Parathyroid adenoma (tissue), 2 donors: ENCODE measurements around the gene SUGP1.
A peak's percentile ranks its signal among the peaks of the same experiment; 100 is the strongest.

Experiments used
- H2AFZ ChIP-seq: fragments of 300-600 bp; sonication (generic); one replicate; pipeline ENCODE4 v1.7.0; 2017; ENCODE audit warnings: antibody characterized with exemption, mild to moderate bottlenecking
- H3K27ac ChIP-seq: fragments of 300-600 bp; sonication (generic); one replicate; pipeline ENCODE4 v1.7.0; 2017
- H3K27me3 ChIP-seq: fragments of 300-600 bp; sonication (generic); one replicate; pipeline ENCODE4 v1.7.0; 2017; ENCODE audit warnings: low read length; ENCODE audit not compliant: control insufficient read depth, insufficient read depth
- H3K36me3 ChIP-seq: fragments of 300-600 bp; sonication (generic); one replicate; pipeline ENCODE4 v1.7.0; 2017; ENCODE audit warnings: low read length; ENCODE audit not compliant: control insufficient read depth, insufficient read depth
- H3K4me1 ChIP-seq: fragments of 300-600 bp; sonication (generic); one replicate; pipeline ENCODE4 v1.7.0; 2017; ENCODE audit warnings: control low read depth
- H3K4me2 ChIP-seq: fragments of 300-600 bp; sonication (generic); one replicate; pipeline ENCODE4 v1.7.0; 2017; ENCODE audit warnings: low read length
- H3K4me3 ChIP-seq: fragments of 300-600 bp; sonication (generic); one replicate; pipeline ENCODE4 v1.7.0; 2017; ENCODE audit warnings: low read depth, low read length
- H3K79me2 ChIP-seq: fragments of 300-600 bp; sonication (generic); one replicate; pipeline ENCODE4 v1.7.0; 2017; ENCODE audit warnings: control low read depth
- H3K9ac ChIP-seq: fragments of 300-600 bp; sonication (generic); one replicate; pipeline ENCODE4 v1.7.0; 2017; ENCODE audit warnings: mild to moderate bottlenecking
- H3K9me3 ChIP-seq: fragments of 300-600 bp; sonication (generic); one replicate; pipeline ENCODE4 v1.7.0; 2017; ENCODE audit warnings: low read length; ENCODE audit not compliant: control insufficient read depth
- CTCF ChIP-seq: fragments of 300-600 bp; sonication (generic); IDR thresholded peaks from one replicate; pipeline ENCODE4 v1.7.0; 2017; ENCODE audit warnings: antibody characterized with exemption, mild to moderate bottlenecking
- donor health status: primary hyperparathyroidism.

The SUGP1 gene

GRCh38 chr19:19342086-19343015, 22.0 kb upstream of the SUGP1 start:
- Histone ChIP-seq H3K9ac (no peak overlapping the region), H3K9me3 (no peaks in the 10 kb centered on the region)

GRCh38 chr19:19341026-19341425, 20.7 kb upstream of the SUGP1 start:
- no peak overlapping the region for H2AFZ ChIP-seq
- H3K27ac ChIP-seq = no peak overlapping the region
- H3K4me3 ChIP-seq = no peak overlapping the region
- no peaks in the 10 kb centered on the region for H3K27me3 ChIP-seq
- TF ChIP-seq CTCF = no peak
- peaks cover 39% of the 10 kb centered on the region for H3K79me2 ChIP-seq
- H3K36me3 ChIP-seq = no peaks in the 10 kb centered on the region
- no peaks in the 10 kb centered on the region for H3K4me1 ChIP-seq
- H3K9me3 ChIP-seq = no peaks in the 10 kb centered on the region
- no peak overlapping the region for H3K9ac ChIP-seq
- no peak overlapping the region for H3K4me2 ChIP-seq

More at GRCh38 chr19:19342086-19343015, 22.0 kb upstream of the SUGP1 start:
- H3K79me2 ChIP-seq = peaks cover 29% of the 10 kb centered on the region
- H3K4me3 ChIP-seq = no peak overlapping the region
- no peaks in the 10 kb centered on the region for H3K27me3 ChIP-seq
- H3K4me2 ChIP-seq = no peak overlapping the region
- H3K27ac ChIP-seq = no peak overlapping the region
- H2AFZ ChIP-seq = no peak overlapping the region
- no peaks in the 10 kb centered on the region for H3K36me3 ChIP-seq
- TF ChIP-seq CTCF = peak; percentile 91
- H3K4me1 ChIP-seq = no peaks in the 10 kb centered on the region

- H2AFZ ChIP-seq = no peak overlapping the region
- peaks cover 56% of the 10 kb centered on the region for H3K79me2 ChIP-seq
- H3K4me1 ChIP-seq = no peaks in the 10 kb centered on the region
- H3K27me3 ChIP-seq = no peaks in the 10 kb centered on the region
- H3K4me2 ChIP-seq = no peak overlapping the region
- no peaks in the 10 kb centered on the region for H3K9me3 ChIP-seq
- H3K36me3 ChIP-seq = no peaks in the 10 kb centered on the region
- no peak for TF ChIP-seq CTCF
- H3K4me3 ChIP-seq = no peak overlapping the region
- H3K9ac ChIP-seq = no peak overlapping the region
- no peak overlapping the region for H3K27ac ChIP-seq
Measured at GRCh38 chr19:19338082-19338481, 17.8 kb upstream of the SUGP1 start.

GRCh38 chr19:19337120-19337519, 16.8 kb upstream of the SUGP1 start:
- H3K36me3 ChIP-seq = no peaks in the 10 kb centered on the region
- TF ChIP-seq CTCF = no peak
- no peak overlapping the region for H3K27ac ChIP-seq
- H3K4me1 ChIP-seq = no peaks in the 10 kb centered on the region
- no peak overlapping the region for H3K4me3 ChIP-seq
- no peaks in the 10 kb centered on the region for H3K27me3 ChIP-seq
- H3K9ac ChIP-seq = no peak overlapping the region
- no peaks in the 10 kb centered on the region for H3K9me3 ChIP-seq
- H3K79me2 ChIP-seq = peaks cover 56% of the 10 kb centered on the region
- H2AFZ ChIP-seq = no peak overlapping the region
- no peak overlapping the region for H3K4me2 ChIP-seq
